ENCODE results near the gene NRGN. TPM values are rescaled to one million over a fixed set of nuclear protein-coding genes. Genes with fewer than 3 reads are reported as not detected.

Gene NRGN
- total RNA-seq, 1 experiment from 2014 or later: 2.9 TPM

DNA sequence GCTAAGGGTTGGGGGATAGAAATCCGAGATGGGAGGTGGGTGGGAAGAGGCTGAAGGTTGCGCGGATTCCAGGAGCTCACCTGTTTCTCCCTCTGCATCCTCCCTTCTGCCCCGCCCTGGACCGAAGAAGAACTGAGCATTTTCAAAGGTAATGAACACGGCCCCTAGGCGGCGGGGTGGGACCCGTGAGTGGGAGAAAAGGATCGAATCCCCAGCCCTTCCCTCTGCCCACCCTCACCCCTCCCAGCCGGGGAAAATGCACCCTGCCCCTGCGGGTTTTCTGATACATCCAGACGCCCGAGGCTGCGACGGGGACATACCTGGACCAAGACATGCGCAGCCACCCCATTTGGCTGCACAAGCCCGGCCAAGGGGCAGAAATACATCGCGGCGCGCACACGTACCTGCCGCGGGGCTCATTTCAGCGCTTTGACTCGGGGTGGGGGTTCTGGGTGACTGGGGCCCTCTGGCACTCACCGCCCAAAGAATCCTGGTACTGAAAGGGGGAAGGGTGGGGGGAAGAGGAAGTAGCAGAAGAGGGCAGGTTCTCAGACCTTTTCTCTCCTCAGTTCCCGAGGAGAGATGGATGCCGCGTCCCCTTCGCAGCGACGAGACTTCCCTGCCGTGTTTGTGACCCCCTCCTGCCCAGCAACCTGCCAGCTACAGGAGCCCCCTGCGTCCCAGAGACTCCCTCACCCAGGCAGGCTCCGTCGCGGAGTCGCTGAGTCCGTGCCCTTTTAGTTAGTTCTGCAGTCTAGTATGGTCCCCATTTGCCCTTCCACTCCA, 6.3 kb downstream of the NRGN start:
- peaks cover 37% of the 10 kb centered on the region for H3K4me1 Mint-ChIP-seq
- ChIA-PET CTCF (interaction anchor here (0.6 to 4.7 kb wide), 41 partner anchors 8 to 671 kb away, joined by 3 to 70 read pairs (median 5); partner anchors contain the start of genes CCDC15, ESAM, MSANTD2 and SIAE), POLR2A (interaction anchor here (1.0 to 1.3 kb wide), 4 partner anchors 12 to 72 kb away, joined by 3 to 6 read pairs (median 4); partner anchors contain the start of genes MSANTD2, SIAE and SPA17)
- H3K4me3 Mint-ChIP-seq: peak overlapping the region; percentile 89
- H3K27me3 Mint-ChIP-seq (ENCODE audit: low read depth): peaks cover 100% of the 10 kb centered on the region
- TF ChIP-seq, protein P1, sequence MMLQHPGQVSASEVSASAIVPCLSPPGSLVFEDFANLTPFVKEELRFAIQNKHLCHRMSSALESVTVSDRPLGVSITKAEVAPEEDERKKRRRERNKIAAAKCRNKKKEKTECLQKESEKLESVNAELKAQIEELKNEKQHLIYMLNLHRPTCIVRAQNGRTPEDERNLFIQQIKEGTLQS (CRISPR knock-in tag; conservative IDR thresholded peaks at IDR 0.05): no peak
- TF ChIP-seq, protein P2, sequence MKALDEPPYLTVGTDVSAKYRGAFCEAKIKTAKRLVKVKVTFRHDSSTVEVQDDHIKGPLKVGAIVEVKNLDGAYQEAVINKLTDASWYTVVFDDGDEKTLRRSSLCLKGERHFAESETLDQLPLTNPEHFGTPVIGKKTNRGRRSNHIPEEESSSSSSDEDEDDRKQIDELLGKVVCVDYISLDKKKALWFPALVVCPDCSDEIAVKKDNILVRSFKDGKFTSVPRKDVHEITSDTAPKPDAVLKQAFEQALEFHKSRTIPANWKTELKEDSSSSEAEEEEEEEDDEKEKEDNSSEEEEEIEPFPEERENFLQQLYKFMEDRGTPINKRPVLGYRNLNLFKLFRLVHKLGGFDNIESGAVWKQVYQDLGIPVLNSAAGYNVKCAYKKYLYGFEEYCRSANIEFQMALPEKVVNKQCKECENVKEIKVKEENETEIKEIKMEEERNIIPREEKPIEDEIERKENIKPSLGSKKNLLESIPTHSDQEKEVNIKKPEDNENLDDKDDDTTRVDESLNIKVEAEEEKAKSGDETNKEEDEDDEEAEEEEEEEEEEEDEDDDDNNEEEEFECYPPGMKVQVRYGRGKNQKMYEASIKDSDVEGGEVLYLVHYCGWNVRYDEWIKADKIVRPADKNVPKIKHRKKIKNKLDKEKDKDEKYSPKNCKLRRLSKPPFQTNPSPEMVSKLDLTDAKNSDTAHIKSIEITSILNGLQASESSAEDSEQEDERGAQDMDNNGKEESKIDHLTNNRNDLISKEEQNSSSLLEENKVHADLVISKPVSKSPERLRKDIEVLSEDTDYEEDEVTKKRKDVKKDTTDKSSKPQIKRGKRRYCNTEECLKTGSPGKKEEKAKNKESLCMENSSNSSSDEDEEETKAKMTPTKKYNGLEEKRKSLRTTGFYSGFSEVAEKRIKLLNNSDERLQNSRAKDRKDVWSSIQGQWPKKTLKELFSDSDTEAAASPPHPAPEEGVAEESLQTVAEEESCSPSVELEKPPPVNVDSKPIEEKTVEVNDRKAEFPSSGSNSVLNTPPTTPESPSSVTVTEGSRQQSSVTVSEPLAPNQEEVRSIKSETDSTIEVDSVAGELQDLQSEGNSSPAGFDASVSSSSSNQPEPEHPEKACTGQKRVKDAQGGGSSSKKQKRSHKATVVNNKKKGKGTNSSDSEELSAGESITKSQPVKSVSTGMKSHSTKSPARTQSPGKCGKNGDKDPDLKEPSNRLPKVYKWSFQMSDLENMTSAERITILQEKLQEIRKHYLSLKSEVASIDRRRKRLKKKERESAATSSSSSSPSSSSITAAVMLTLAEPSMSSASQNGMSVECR (CRISPR knock-in tag; IDR thresholded peaks at IDR 0.05; ENCODE audit: borderline replicate concordance): 0 out of 2 replicates have a peak, but pooled peaks have one; percentile 25
- DNase-seq (ENCODE audit: low spot score): peak; percentile 72
- no peaks in the 10 kb centered on the region for H3K9me3 Mint-ChIP-seq
- ATAC-seq: peak; percentile 17
- no peak overlapping the region for H3K27ac Mint-ChIP-seq
- no peaks in the 10 kb centered on the region for H3K36me3 Mint-ChIP-seq

DNA sequence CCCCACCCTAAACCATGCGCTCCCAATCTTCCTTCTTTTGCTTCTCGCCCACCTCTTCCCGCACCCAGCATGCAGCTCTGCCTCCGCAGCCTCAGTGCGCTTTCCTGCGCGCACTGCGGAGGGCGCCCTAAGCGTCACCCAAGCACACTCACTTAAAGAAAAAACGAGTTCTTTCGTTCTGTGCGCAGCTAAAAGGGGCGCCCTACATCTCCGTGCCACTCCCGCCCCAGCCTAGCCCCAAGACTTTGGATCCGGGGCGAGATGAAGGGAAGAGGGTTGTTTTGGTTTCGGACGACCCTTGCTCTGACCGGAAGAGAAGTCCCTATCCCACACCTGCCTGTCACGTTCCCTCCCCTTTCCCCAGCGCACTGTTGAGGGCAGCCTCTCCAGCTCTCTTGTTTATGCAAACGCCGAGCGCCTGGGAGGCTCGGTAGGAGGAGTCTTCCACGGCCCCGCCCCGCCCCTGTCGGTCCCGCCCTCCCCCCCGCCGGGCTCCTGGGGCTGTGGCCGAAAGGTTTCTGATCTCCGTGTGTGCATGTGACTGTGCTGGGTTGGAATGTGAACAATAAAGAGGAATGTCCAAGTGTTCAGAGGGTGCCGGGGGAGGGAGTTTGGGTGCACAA, 7.0 kb downstream of the NRGN start:
- DNase-seq (ENCODE audit: low spot score): peak; percentile 90
- no peaks in the 10 kb centered on the region for H3K9me3 Mint-ChIP-seq
- POLR2A ChIA-PET: interaction anchor here (1.0 to 1.3 kb wide), 4 partner anchors 12 to 73 kb away, joined by 3 to 6 read pairs (median 4); partner anchors contain the start of genes MSANTD2, SIAE and SPA17
- no peak overlapping the region for H3K27ac Mint-ChIP-seq
- H3K4me3 Mint-ChIP-seq: peak overlapping the region; percentile 89
- peaks cover 38% of the 10 kb centered on the region for H3K4me1 Mint-ChIP-seq
- ATAC-seq: peak; percentile 83
- peaks cover 100% of the 10 kb centered on the region for H3K27me3 Mint-ChIP-seq (ENCODE audit: low read depth)
- CTCF ChIA-PET: interaction anchor here (0.6 to 4.7 kb wide), 38 partner anchors 8 to 672 kb away, joined by 3 to 70 read pairs (median 6); partner anchors contain the start of genes ESAM, MSANTD2, SIAE and SPA17
- H3K36me3 Mint-ChIP-seq: no peaks in the 10 kb centered on the region
- TF ChIP-seq FOXK1 (CRISPR knock-in tag; IDR thresholded peaks at IDR 0.05) (peak; percentile 64; the same call in 1 of the 2 replicates), MAX (CRISPR knock-in tag; IDR thresholded peaks at IDR 0.05) (peak; percentile 61; the same call in 1 of the 2 replicates), ZNF219 (CRISPR knock-in tag; IDR thresholded peaks at IDR 0.05; ENCODE audit: borderline replicate concordance) (no peak), SOX15 (CRISPR knock-in tag; IDR thresholded peaks at IDR 0.05) (no peak), SMAD3 (CRISPR knock-in tag; IDR thresholded peaks at IDR 0.05; ENCODE audit: borderline replicate concordance) (0 out of 2 replicates have a peak, but pooled peaks have one; percentile 43), ZNF532 (CRISPR knock-in tag; IDR thresholded peaks at IDR 0.05; ENCODE audit: borderline replicate concordance) (peak; percentile 43; the same call in 1 of the 2 replicates), ETV6 (CRISPR knock-in tag; IDR thresholded peaks at IDR 0.05) (peak; percentile 72; the same call in 1 of the 2 replicates), GABPB1 (CRISPR knock-in tag; IDR thresholded peaks at IDR 0.05) (0 out of 2 replicates have a peak, but pooled peaks have one; percentile 36), HMGXB4 (CRISPR knock-in tag; IDR thresholded peaks at IDR 0.05) (peak; percentile 41; the same call in 1 of the 2 replicates)
- TF ChIP-seq, protein P3, sequence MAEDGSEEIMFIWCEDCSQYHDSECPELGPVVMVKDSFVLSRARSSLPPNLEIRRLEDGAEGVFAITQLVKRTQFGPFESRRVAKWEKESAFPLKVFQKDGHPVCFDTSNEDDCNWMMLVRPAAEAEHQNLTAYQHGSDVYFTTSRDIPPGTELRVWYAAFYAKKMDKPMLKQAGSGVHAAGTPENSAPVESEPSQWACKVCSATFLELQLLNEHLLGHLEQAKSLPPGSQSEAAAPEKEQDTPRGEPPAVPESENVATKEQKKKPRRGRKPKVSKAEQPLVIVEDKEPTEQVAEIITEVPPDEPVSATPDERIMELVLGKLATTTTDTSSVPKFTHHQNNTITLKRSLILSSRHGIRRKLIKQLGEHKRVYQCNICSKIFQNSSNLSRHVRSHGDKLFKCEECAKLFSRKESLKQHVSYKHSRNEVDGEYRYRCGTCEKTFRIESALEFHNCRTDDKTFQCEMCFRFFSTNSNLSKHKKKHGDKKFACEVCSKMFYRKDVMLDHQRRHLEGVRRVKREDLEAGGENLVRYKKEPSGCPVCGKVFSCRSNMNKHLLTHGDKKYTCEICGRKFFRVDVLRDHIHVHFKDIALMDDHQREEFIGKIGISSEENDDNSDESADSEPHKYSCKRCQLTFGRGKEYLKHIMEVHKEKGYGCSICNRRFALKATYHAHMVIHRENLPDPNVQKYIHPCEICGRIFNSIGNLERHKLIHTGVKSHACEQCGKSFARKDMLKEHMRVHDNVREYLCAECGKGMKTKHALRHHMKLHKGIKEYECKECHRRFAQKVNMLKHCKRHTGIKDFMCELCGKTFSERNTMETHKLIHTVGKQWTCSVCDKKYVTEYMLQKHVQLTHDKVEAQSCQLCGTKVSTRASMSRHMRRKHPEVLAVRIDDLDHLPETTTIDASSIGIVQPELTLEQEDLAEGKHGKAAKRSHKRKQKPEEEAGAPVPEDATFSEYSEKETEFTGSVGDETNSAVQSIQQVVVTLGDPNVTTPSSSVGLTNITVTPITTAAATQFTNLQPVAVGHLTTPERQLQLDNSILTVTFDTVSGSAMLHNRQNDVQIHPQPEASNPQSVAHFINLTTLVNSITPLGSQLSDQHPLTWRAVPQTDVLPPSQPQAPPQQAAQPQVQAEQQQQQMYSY (CRISPR knock-in tag; IDR thresholded peaks at IDR 0.05): peak; percentile 96
- TF ChIP-seq, protein P4, sequence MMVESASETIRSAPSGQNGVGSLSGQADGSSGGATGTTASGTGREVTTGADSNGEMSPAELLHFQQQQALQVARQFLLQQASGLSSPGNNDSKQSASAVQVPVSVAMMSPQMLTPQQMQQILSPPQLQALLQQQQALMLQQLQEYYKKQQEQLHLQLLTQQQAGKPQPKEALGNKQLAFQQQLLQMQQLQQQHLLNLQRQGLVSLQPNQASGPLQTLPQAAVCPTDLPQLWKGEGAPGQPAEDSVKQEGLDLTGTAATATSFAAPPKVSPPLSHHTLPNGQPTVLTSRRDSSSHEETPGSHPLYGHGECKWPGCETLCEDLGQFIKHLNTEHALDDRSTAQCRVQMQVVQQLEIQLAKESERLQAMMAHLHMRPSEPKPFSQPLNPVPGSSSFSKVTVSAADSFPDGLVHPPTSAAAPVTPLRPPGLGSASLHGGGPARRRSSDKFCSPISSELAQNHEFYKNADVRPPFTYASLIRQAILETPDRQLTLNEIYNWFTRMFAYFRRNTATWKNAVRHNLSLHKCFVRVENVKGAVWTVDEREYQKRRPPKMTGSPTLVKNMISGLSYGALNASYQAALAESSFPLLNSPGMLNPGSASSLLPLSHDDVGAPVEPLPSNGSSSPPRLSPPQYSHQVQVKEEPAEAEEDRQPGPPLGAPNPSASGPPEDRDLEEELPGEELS (CRISPR knock-in tag; IDR thresholded peaks at IDR 0.05): peak; percentile 61; the same call in 1 of the 2 replicates
